Activated CD4-positive, alpha-beta memory T cell treated with anti-CD3 and anti-CD28 coated beads, Interleukin-2, amount 10 ng/mL, durations not matched to agents 7 days and 5 days (primary cell): ENCODE results near the gene FOXB2. TPM values are rescaled to one million over a fixed set of nuclear protein-coding genes. Genes with fewer than 3 reads are reported as not detected.

Source experiments
- CTCF ChIA-PET: fragments of 350-600 bp; sonication (Branson Sonifier 250); formaldehyde crosslinking; loops from one replicate; lab custom pipeline; 2021; ENCODE audit warnings: antibody characterized with exemption, inconsistent platforms; lab: Charles Lee
- POLR2A ChIA-PET: fragments of 350-600 bp; sonication (Branson Sonifier 250); formaldehyde crosslinking; loops from one replicate; lab custom pipeline; 2021; ENCODE audit warnings: antibody characterized with exemption; lab: Charles Lee
- DNase-seq: peaks from one replicate; pipeline ENCODE4 v3.0.0-alpha.2; 2020
- H3K27ac Mint-ChIP-seq: one replicate; pipeline ENCODE4 v1.8.0; 2021; ENCODE audit warnings: mild to moderate bottlenecking, mixed read lengths
- H3K27me3 Mint-ChIP-seq: one replicate; pipeline ENCODE4 v1.8.0; 2021; ENCODE audit warnings: mixed read lengths
- H3K36me3 Mint-ChIP-seq: one replicate; pipeline ENCODE4 v1.8.0; 2021; ENCODE audit warnings: low read depth, mixed read lengths
- H3K4me1 Mint-ChIP-seq: one replicate; pipeline ENCODE4 v1.8.0; 2021; ENCODE audit warnings: mixed read lengths
- H3K4me3 Mint-ChIP-seq: one replicate; pipeline ENCODE4 v1.8.0; 2021; ENCODE audit warnings: mild to moderate bottlenecking, mixed read lengths
- H3K9me3 Mint-ChIP-seq: one replicate; pipeline ENCODE4 v1.8.0; 2021; ENCODE audit warnings: mixed read lengths
- total RNA-seq, 2 experiments: library from RNA; stranded (reverse); gene quantifications; one replicate each; pipeline ENCODE4 v1.2.3, GENCODE V29; 2021

FOXB2 gene
- total RNA-seq, 2 experiments from 2014 or later: not detected

- H3K27me3 Mint-ChIP-seq: peaks cover 62% of the 10 kb centered on the region
- no peaks in the 10 kb centered on the region for H3K36me3 Mint-ChIP-seq
- ChIA-PET CTCF (no interaction called here), POLR2A (no interaction called here)
- peaks cover 6% of the 10 kb centered on the region for H3K4me1 Mint-ChIP-seq
- H3K4me3 Mint-ChIP-seq: no peak overlapping the region
- H3K27ac Mint-ChIP-seq: no peak overlapping the region
- no peak for DNase-seq
- H3K9me3 Mint-ChIP-seq: no peaks in the 10 kb centered on the region
Measured at GRCh38 chr9:77010527-77010926, 8.9 kb upstream of the FOXB2 start.

- H3K36me3 Mint-ChIP-seq: no peaks in the 10 kb centered on the region
- DNase-seq: peak; percentile 71
- H3K27me3 Mint-ChIP-seq: peaks cover 76% of the 10 kb centered on the region
- ChIA-PET CTCF (no interaction called here), POLR2A (no interaction called here)
- peaks cover 9% of the 10 kb centered on the region for H3K4me1 Mint-ChIP-seq
- no peak overlapping the region for H3K4me3 Mint-ChIP-seq
- H3K9me3 Mint-ChIP-seq: no peaks in the 10 kb centered on the region
- H3K27ac Mint-ChIP-seq: no peak overlapping the region
Measured at GRCh38 chr9:77011973-77012821, 7.3 kb upstream of the FOXB2 start.

DNA sequence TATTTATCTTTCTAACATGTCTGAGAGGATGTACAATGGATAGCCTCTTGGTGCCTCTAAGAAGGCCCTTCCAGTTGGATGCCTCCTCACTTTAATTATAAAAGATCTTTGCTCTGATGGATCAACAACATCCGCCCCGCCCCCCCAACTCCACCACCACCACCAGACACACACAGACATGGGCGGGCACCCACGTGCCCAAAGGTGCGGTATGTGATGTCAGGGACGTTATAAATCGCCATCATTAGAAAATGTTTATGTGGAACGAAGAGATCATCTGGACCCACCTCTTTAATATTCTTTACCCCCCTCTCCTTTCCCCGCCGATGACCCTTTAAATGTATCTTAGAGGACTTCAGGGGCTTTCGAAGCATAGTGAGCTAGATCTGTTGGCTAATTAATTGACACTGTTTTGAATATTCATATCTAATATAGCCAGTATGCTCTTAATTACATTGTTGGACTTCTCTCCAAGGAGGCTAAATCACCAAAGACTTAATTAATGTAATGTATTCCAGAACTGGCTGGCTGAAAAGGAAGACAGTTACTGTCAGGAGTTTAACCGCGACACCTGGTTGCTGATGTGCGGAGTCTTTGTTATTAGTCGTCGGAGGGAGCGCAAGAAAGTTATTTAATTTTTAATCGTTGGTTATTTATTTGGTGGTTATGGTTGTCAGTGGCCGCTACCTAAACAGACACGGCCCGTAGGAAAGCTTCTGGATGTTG is 6.1 kb upstream of the FOXB2 start:
- DNase-seq: no peak
- H3K27ac Mint-ChIP-seq: no peak overlapping the region
- CTCF ChIA-PET: no interaction called here
- POLR2A ChIA-PET: no interaction called here
- H3K4me3 Mint-ChIP-seq: no peak overlapping the region
- peaks cover 79% of the 10 kb centered on the region for H3K27me3 Mint-ChIP-seq
- H3K4me1 Mint-ChIP-seq: peaks cover 11% of the 10 kb centered on the region
- no peaks in the 10 kb centered on the region for H3K9me3 Mint-ChIP-seq
- peaks cover 2% of the 10 kb centered on the region for H3K36me3 Mint-ChIP-seq

GRCh38 chr9:77013932-77014596 is 5.4 kb upstream of the FOXB2 start:
- Mint-ChIP-seq H3K36me3 (peaks cover 5% of the 10 kb centered on the region), H3K9me3 (no peaks in the 10 kb centered on the region), H3K4me3 (no peak overlapping the region), H3K27ac (no peak overlapping the region), H3K27me3 (peaks cover 82% of the 10 kb centered on the region), H3K4me1 (peaks cover 12% of the 10 kb centered on the region)
- DNase-seq: no peak
- ChIA-PET POLR2A (no interaction called here), CTCF (no interaction called here)

DNA sequence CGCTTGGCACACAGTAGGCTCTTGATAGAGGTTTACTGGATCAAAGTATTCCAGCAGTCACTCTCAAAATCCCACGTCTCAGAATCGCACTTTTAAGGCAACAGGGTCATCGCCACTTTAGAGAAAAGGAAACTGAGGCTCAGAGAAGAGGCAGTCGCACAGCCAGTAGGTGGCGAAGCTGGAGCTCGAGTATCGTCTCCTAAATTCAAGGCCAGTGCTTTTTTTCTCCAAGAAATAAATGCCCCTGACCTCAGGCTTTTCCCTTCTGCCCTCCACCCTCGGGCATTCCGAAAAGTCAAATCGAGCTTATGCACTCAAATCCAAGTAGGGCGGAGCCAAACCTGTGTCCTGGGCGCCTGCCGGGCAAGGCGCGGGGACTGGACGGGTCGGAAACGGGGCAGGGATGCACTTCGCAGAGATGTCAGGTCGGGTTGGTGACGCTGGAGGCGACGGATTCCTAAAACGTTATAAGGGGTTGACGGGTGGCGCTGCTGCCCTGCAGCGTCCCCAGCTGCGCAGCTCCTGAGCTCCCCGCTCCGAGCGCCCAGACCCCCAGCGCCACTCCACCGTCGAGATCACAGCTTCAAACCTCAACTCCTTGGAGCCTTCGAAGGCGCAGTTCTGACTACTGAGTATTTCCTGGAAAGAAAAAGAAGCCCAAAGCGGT is 4.7 kb upstream of the FOXB2 start:
- Mint-ChIP-seq H3K4me3 (no peak overlapping the region), H3K4me1 (peaks cover 15% of the 10 kb centered on the region), H3K27ac (no peak overlapping the region), H3K9me3 (no peaks in the 10 kb centered on the region), H3K36me3 (peaks cover 7% of the 10 kb centered on the region), H3K27me3 (peaks cover 87% of the 10 kb centered on the region)
- ChIA-PET CTCF (no interaction called here), POLR2A (no interaction called here)
- DNase-seq: no peak

- DNase-seq: no peak
- Mint-ChIP-seq H3K9me3 (no peaks in the 10 kb centered on the region), H3K27me3 (peaks cover 88% of the 10 kb centered on the region), H3K4me1 (peaks cover 16% of the 10 kb centered on the region), H3K27ac (peak overlapping the region; percentile 49), H3K4me3 (no peak overlapping the region), H3K36me3 (peaks cover 7% of the 10 kb centered on the region)
- ChIA-PET CTCF (interaction anchor here (1.1 kb wide), 1 partner anchor 10 kb away, joined by 5 read pairs; no protein-coding TSS in a partner anchor), POLR2A (no interaction called here)
Measured at GRCh38 chr9:77015327-77016048, 4.0 kb upstream of the FOXB2 start.

- peaks cover 17% of the 10 kb centered on the region for H3K4me1 Mint-ChIP-seq
- ChIA-PET CTCF (interaction anchor here (1.1 kb wide), 1 partner anchor 10 kb away, joined by 5 read pairs; no protein-coding TSS in a partner anchor), POLR2A (no interaction called here)
- no peak overlapping the region for H3K4me3 Mint-ChIP-seq
- H3K36me3 Mint-ChIP-seq: peaks cover 7% of the 10 kb centered on the region
- no peak overlapping the region for H3K27ac Mint-ChIP-seq
- no peaks in the 10 kb centered on the region for H3K9me3 Mint-ChIP-seq
- peaks cover 87% of the 10 kb centered on the region for H3K27me3 Mint-ChIP-seq
- DNase-seq: no peak
Measured at GRCh38 chr9:77016121-77016525, 3.3 kb upstream of the FOXB2 start.

- peaks cover 89% of the 10 kb centered on the region for H3K27me3 Mint-ChIP-seq
- CTCF ChIA-PET: interaction anchor here (1.1 kb wide), 1 partner anchor 9 kb away, joined by 5 read pairs; no protein-coding TSS in a partner anchor
- peak overlapping the region; percentile 19 for H3K27ac Mint-ChIP-seq
- POLR2A ChIA-PET: no interaction called here
- H3K4me1 Mint-ChIP-seq: peaks cover 21% of the 10 kb centered on the region
- peaks cover 7% of the 10 kb centered on the region for H3K36me3 Mint-ChIP-seq
- no peaks in the 10 kb centered on the region for H3K9me3 Mint-ChIP-seq
- no peak for DNase-seq
- no peak overlapping the region for H3K4me3 Mint-ChIP-seq
Measured at GRCh38 chr9:77016526-77017504, 2.6 kb upstream of the FOXB2 start.

DNA sequence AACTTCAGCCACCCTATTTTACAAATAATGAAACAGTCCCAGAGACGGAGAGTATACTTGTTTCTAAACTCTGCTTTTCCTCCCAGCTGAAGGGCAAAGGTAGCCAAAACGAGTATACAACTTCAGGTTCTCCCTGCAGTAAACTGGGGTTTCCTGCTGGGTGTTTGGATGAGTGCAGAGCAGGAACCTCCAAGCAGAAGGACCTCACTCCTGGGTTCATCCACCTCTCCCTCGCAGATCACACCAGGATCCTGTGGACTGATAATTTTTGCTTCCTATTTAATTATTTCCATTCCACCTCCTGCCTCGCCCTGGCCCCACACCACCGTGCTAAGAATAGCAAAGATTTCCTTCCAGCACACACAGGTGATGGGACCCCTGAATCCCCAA is 2.0 kb upstream of the FOXB2 start:
- DNase-seq: no peak
- no peak overlapping the region for H3K4me3 Mint-ChIP-seq
- no peak overlapping the region for H3K27ac Mint-ChIP-seq
- POLR2A ChIA-PET: no interaction called here
- peaks cover 12% of the 10 kb centered on the region for H3K36me3 Mint-ChIP-seq
- H3K27me3 Mint-ChIP-seq: peaks cover 89% of the 10 kb centered on the region
- H3K4me1 Mint-ChIP-seq: peaks cover 19% of the 10 kb centered on the region
- CTCF ChIA-PET: no interaction called here
- peaks cover 2% of the 10 kb centered on the region for H3K9me3 Mint-ChIP-seq

GRCh38 chr9:77018058-77018968 is 1.1 kb upstream of the FOXB2 start:
- H3K4me3 Mint-ChIP-seq: no peak overlapping the region

DNA sequence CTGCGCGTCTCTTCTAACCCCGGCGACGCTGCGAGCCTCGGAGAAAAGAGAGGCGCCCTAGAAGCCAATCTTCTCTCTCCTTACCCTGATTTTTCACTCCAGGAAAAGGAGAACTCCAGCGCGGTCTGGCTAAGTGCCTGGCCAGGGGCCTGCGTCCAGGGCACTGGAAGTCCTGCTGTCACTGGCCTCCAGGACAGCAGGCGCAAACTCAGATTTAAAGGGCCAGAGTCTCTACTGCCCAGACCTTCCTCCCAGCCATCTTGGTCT is 553 bp upstream of the FOXB2 start:
- Mint-ChIP-seq H3K4me1 (peaks cover 19% of the 10 kb centered on the region), H3K4me3 (peak overlapping the region; percentile 7), H3K36me3 (peaks cover 12% of the 10 kb centered on the region), H3K9me3 (peaks cover 2% of the 10 kb centered on the region), H3K27me3 (peaks cover 86% of the 10 kb centered on the region), H3K27ac (no peak overlapping the region)
- POLR2A ChIA-PET: no interaction called here
- CTCF ChIA-PET: no interaction called here
- DNase-seq: no peak

More at GRCh38 chr9:77018058-77018968, 1.1 kb upstream of the FOXB2 start:
- ChIA-PET CTCF (no interaction called here), POLR2A (no interaction called here)
- Mint-ChIP-seq H3K9me3 (peaks cover 2% of the 10 kb centered on the region), H3K27me3 (peaks cover 86% of the 10 kb centered on the region), H3K27ac (no peak overlapping the region), H3K4me1 (peaks cover 19% of the 10 kb centered on the region), H3K36me3 (peaks cover 12% of the 10 kb centered on the region)
- DNase-seq: no peak
